Raji (cell line): ENCODE measurements around the gene IDH1.

Experiments
- POLR2A ChIP-seq: IDR thresholded peaks from 2 replicates; pipeline ENCODE4 v1.6.1; 2011; ENCODE audit warnings: low read depth, low read length, control low read depth; ENCODE audit not compliant: insufficient read depth

The IDH1 gene

DNA sequence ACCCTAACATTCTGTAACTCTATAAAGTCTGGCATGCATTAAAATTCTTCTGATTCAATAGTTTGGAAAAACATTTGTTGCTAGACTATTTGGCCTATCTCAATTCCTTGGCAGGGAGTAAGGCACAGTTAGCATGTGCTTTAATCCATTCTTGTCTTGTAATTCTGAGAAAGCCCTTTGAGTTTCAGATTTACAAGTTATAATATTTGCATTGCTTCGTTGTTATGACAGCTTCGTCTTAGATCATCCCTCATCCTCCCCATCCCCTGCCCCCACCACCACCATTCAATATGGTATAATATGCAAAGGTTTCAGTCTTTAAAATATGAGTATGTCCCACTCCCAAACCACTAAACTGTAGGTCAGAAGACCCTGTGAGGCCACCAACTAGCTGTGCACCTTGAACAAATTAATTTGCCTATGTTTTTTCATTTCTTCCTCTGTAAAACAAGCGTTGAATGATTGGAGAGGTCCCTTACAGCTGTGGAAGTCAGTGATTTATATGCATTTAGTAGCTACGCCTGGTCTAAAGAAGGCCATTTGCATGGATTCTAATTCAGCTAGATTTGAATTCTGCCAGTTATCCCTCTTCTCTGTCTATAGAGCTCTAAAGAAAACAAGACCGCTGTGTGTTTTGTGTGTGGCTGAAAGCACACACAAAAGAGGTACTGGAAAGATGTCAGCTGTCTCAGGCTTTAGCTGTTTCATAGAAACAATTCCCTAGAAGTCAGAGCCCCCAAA lies 65.6 kb downstream of the IDH1 start:
- TF ChIP-seq POLR2A = no peak

DNA sequence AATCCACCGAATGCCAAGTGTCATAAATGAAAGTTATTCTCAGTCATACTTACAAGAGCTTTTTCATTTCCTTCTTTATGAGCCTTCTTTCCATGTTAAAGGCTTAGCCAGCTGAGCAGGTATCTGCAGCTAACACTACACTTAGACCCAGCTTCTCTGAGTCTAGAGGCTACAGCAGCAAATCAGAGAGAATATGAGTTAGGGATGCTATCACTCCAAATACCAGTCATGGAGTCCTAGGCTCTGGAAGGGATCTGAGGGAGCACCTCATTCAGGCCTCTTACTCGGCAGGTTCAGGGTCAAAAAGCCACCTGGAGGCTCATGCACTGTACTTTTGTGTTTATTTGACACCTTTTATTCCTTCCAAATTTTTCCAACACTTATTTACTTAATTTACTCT lies 68.0 kb downstream of the IDH1 start:
- no peak for TF ChIP-seq POLR2A

DNA sequence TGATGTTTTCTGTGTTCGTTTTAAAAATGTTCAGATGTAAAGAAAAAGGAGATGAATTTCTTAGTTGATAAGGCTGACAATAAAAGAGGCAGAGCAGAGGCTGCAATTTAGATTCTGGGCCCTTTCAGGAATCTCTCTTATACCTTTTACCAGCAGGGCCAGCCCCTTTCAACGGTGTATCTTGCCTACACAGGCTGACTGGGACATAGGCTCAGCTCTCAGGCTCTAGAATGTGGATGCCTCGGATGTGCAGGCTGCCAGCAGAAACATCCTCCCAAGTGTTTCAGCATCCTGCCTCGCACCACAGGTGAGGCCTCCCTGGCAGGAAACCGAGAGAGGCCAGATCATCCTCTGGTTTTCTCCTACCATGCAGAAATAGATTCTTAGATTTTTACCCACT lies 68.4 kb downstream of the IDH1 start:
- TF ChIP-seq POLR2A = no peak
